Epithelial cell of proximal tubule (primary cell): ENCODE measurements around the gene KRT6B. TPM values are rescaled to one million over a fixed set of nuclear protein-coding genes. Genes with fewer than 3 reads are reported as not detected.

Experiments
- DNase-seq: peaks from one replicate; pipeline ENCODE4 v3.0.0-alpha.2; 2011; ENCODE audit warnings: low read depth
- H3K4me3 ChIP-seq: 2 replicates; pipeline ENCODE4 v1.5.1; 2011; ENCODE audit warnings: low read depth, mild to moderate bottlenecking, low read length
- total RNA-seq: library from RNA; depleted of rRNA; stranded (reverse); fragments of >200 nt; gene quantifications from 2 replicates; pipeline ENCODE4 v1.2.3, GENCODE V29; 2015
- TF ChIP-seq, protein P1 (sequence below): conservative IDR thresholded peaks from 2 replicates; pipeline ENCODE4 v1.5.1; 2012; ENCODE audit warnings: low read depth, mild to moderate bottlenecking, low read length

KRT6B gene
- total RNA-seq, 1 donor from 2014 or later: not detected

DNA sequence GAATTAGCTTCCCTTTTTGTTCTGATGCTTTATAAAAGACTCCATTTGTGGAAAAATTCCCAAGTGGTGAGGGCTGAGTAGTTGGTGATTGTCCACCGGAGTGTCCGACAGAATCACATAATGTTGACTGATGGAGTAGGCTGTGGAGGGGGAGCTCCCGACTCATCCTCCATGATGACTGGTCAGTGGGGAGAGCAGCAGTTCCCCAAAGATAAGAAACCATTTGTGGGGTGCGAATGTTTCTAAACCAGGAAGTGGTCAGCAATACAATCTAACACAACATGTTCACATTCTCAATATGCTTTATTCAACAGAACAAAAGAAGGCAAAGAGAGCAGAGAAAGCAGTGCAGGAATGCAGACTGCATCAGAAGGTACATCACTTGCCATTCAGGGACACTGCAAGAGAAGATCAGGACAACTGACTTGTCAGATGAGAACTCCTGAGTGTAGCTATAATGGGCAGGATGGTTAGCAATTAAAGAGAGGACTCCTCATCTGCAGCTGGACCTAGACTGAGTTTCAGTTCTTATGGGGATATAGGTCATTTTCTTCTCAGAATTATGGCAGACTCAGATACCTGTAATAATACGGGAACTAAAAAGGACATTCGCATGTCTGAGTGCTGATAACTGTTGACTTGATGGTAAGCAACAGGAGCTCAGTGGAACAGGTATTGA lies 5.4 kb downstream of the KRT6B start:
- H3K4me3 ChIP-seq: no peak overlapping the region
- TF ChIP-seq, protein P1, sequence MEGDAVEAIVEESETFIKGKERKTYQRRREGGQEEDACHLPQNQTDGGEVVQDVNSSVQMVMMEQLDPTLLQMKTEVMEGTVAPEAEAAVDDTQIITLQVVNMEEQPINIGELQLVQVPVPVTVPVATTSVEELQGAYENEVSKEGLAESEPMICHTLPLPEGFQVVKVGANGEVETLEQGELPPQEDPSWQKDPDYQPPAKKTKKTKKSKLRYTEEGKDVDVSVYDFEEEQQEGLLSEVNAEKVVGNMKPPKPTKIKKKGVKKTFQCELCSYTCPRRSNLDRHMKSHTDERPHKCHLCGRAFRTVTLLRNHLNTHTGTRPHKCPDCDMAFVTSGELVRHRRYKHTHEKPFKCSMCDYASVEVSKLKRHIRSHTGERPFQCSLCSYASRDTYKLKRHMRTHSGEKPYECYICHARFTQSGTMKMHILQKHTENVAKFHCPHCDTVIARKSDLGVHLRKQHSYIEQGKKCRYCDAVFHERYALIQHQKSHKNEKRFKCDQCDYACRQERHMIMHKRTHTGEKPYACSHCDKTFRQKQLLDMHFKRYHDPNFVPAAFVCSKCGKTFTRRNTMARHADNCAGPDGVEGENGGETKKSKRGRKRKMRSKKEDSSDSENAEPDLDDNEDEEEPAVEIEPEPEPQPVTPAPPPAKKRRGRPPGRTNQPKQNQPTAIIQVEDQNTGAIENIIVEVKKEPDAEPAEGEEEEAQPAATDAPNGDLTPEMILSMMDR: no peak
- DNase-seq: no peak

DNA sequence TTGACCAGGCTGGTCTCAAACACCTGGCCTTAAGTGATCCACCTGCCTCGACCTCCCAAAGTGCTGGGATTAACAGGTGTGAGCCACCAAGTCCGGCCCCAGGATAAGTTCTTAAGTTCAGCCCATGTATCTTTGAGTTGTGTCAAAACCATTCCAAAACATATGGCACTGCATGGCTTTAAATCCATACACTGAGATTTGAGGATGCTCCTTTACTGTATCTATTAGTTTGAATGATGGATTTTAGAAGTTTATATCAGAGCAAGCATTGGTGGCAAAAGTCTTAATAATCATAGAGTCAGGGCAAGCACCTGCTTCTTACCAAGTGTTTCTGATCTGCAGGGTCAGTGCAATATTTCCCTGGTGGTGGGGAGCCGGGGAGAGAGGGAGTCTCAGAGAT lies 6.1 kb downstream of the KRT6B start:
- H3K4me3 ChIP-seq: no peak overlapping the region
- TF ChIP-seq, protein P1: no peak
- no peak for DNase-seq

DNA sequence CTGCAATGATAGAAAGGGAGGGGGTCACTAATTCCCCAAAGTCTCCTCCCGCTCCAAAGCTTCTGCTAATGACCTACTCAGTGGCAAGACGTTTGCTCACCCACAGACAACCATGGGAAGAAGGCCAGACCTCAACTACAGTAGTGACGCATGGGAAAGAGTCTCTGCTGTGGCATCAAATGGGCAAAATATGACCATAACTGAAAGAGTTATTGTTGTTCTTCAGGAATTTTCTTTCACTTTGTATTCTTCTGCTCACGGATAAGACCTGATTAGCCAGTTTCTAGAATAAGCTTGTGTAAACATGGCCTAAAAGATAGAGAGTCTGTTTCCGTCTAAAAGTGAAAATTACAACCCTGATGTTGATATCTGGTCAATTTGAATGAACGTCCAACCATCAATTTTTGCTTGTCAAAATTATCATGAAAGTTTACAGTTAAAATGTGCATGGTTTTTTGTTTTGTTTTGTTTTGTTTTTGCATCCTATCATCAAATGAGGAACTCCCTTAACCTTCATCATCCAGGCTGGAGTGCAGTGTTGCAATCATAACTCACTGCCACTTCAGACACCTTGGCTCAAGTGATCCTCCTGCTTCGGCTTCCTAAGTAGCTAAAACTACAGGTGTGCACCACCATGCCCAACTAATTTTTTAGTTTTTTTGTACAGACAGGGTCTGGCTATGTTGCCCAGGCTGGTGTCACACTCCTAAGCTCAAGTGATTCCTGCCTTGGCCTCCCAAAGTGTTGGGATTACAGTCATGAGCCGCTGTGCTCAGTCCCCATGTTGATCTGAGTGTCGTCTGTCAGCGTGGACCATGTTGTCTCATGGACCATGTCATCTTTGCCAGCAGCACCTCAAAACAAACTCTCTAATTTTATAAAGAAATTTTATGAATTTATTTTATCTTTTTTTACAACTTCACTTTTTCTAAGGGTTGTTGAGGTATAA lies 7.0 kb downstream of the KRT6B start:
- TF ChIP-seq, protein P1: no peak
- H3K4me3 ChIP-seq: no peak overlapping the region
- no peak for DNase-seq

DNA sequence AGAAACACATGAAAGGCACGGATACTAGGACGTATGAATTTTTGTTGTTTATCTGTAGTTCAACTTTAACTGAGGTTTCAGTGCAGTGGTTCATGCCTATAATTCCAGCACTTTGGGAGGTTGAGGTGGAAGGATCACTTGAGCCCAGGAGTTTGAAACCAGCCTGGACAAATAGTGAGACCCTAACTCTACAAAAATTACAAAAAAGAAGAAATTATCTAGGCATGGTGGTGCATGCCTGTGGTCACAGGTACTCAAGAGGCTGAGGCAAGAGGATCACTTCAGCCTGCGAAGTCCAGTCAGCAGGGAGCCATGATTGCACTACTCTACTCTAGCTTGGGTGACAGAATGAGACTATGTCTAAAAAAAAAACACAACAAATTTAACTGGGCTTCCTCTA lies 8.0 kb downstream of the KRT6B start:
- TF ChIP-seq, protein P1: no peak

DNA sequence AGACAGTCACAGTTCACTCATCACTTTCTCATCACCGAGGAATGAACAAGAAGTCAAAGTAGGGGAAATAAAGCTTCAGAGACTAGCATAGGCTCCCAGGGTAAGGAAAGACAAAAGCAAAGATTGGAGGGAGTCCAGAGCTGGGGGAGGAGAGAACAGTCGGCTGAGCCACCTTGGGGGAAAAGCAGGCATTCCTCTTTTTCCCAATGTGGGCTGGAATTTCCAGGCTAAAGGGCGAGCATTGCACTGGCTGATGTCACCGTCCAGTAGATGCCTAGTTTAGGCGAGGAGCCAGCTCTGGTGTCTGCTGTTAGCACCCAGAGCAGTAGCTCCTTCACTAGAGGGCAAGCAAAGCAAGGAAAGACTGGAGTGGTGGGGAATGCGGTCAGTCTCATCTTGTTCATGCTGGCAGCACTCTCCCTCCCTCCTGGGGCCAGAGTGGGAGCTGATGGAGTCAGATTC lies 9.3 kb downstream of the KRT6B start:
- no peak overlapping the region for H3K4me3 ChIP-seq
- TF ChIP-seq, protein P1: peak; percentile 40
- DNase-seq: peak; percentile 89

More for the DNA sequence above, 8.0 kb downstream of the KRT6B start:
- no peak overlapping the region for H3K4me3 ChIP-seq
- no peak for DNase-seq

DNA sequence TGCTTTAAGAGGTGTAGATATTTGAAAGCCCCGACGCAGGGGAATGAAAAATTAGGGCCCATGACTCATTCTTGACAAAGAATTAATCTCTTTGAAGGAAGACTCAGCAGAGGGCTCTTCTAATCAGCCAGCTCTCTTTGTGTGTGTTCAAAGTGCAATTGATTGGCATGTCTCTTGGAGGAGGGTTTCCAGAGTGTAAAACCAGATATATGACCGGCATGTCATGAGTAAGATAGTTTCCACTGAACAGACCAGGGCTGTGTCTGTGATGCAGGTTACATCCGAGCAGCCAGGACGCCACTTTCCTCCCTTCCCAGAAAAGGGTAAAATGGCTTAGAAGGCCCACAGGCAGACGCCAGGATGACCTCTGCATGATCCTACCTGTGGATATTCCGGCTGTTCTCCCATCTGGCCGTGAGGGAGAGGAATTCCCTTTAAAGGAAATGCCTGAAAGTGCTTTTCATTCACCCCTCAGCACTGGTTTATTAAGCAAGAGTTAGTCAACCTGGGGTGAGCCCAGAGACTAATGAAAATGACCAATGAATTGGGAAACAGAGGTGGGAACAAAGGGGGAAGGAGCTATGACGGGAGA lies 10.5 kb downstream of the KRT6B start:
- H3K4me3 ChIP-seq: no peak overlapping the region
- peak; percentile 56 for DNase-seq
- TF ChIP-seq, protein P1: peak; percentile 4
